Breast epithelium (tissue), 3 donors: Measurements from ENCODE around the gene PRLH.

ENCODE experiments used
- POLR2A ChIP-seq: fragments of 450-650 bp; IDR thresholded peaks from one replicate; pipeline ENCODE4 v1.6.1; 2016; ENCODE audit warnings: antibody characterized with exemption, mild to moderate bottlenecking, moderate library complexity
- POLR2AphosphoS5 ChIP-seq, 3 donors: sonication (generic); formaldehyde crosslinking; IDR thresholded peaks; one replicate each; pipeline ENCODE4 v1.6.1; 2017; ENCODE audit warnings: antibody characterized with exemption in 3 of 3
- TF ChIP-seq, protein P1 (sequence below), 3 donors: fragments of 450-650 bp; IDR thresholded peaks; one replicate each; pipeline ENCODE4 v1.5.1; 2016 to 2017; ENCODE audit warnings: antibody characterized with exemption in 3 of 3, mild to moderate bottlenecking in 3 of 3, moderate library complexity in 3 of 3

DNA sequence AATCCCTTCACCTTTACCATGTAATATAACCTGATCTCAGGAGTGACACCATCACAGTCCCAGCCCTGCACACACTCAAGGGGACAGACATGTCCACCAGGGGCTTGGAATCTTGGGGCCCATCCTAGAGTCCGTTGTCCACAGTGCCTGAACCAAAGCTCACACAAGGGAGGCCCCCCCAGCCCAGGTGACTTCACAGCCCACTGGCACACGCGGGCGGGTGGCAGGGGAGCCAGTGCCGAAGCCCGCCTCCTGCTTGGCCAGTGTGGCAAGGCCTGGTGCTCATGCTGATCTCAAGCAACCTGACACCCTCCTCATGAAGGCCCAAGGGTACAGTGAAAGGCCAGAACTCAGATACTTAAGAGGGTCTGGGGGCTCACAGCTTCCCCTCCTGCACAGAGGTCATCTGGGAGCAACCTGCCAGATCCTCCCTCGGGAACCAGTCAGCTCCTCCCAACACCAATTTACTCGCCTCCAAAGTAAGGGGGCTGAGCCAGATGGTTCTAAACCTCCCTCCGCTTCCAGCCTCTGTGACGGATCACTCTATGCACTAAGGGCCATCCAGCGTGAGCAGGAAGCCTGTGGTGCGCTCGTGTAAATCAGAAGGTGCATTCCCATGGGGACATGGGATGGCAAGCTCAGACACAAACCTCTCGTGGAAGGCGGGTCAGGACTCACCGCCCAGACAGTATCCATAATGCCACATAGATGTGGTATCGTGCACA, 27.4 kb downstream of the PRLH start:
- TF ChIP-seq, protein P1, sequence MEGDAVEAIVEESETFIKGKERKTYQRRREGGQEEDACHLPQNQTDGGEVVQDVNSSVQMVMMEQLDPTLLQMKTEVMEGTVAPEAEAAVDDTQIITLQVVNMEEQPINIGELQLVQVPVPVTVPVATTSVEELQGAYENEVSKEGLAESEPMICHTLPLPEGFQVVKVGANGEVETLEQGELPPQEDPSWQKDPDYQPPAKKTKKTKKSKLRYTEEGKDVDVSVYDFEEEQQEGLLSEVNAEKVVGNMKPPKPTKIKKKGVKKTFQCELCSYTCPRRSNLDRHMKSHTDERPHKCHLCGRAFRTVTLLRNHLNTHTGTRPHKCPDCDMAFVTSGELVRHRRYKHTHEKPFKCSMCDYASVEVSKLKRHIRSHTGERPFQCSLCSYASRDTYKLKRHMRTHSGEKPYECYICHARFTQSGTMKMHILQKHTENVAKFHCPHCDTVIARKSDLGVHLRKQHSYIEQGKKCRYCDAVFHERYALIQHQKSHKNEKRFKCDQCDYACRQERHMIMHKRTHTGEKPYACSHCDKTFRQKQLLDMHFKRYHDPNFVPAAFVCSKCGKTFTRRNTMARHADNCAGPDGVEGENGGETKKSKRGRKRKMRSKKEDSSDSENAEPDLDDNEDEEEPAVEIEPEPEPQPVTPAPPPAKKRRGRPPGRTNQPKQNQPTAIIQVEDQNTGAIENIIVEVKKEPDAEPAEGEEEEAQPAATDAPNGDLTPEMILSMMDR (IDR thresholded peaks at IDR 0.05), result no peak
- TF ChIP-seq POLR2AphosphoS5 (IDR thresholded peaks at IDR 0.05) (no peak), POLR2A (no peak)
